ENCODE results near the gene TLCD4. TPM values are rescaled to one million over a fixed set of nuclear protein-coding genes. Genes with fewer than 3 reads are reported as not detected.
"Not testable (repeated sequence)": the region's sequence is repeated elsewhere in the genome, so short reads cannot be mapped to it uniquely, and the experiment has no call there.

The TLCD4 gene
- total RNA-seq, 1 donor from 2014 or later = 2.6 TPM

GRCh38 chr1:95140791-95141190 is 23.6 kb downstream of the TLCD4 start:
- no peaks in the 10 kb centered on the region for H3K9me3 Mint-ChIP-seq (ENCODE audit: low read depth)
- H3K27me3 Mint-ChIP-seq (ENCODE audit: low read depth) = no peaks in the 10 kb centered on the region
- DNase-seq (ENCODE audit: low spot score) = no peak
- no peak for TF ChIP-seq CTCF (IDR thresholded peaks at IDR 0.05)
- no peaks in the 10 kb centered on the region for H3K4me1 Mint-ChIP-seq (ENCODE audit: low read depth)
- no peak overlapping the region for H3K4me3 Mint-ChIP-seq (ENCODE audit: unreplicated experiment)
- no peaks in the 10 kb centered on the region for H3K36me3 Mint-ChIP-seq (ENCODE audit: low read depth)
- H3K27ac Mint-ChIP-seq (ENCODE audit: unreplicated experiment) = no peak overlapping the region

GRCh38 chr1:95145493-95145892 is 28.3 kb downstream of the TLCD4 start:
- Mint-ChIP-seq H3K27me3 (ENCODE audit: low read depth) (no peaks in the 10 kb centered on the region), H3K27ac (ENCODE audit: unreplicated experiment) (no peak overlapping the region), H3K4me1 (ENCODE audit: low read depth) (no peaks in the 10 kb centered on the region), H3K4me3 (ENCODE audit: unreplicated experiment) (no peak overlapping the region), H3K9me3 (ENCODE audit: low read depth) (no peaks in the 10 kb centered on the region), H3K36me3 (ENCODE audit: low read depth) (peaks cover 1% of the 10 kb centered on the region)
- no peak for TF ChIP-seq CTCF (IDR thresholded peaks at IDR 0.05)
- DNase-seq (ENCODE audit: low spot score) = no peak

GRCh38 chr1:95146637-95147036 is 29.5 kb downstream of the TLCD4 start:
- TF ChIP-seq CTCF (IDR thresholded peaks at IDR 0.05) = no peak
- DNase-seq (ENCODE audit: low spot score) = no peak
- Mint-ChIP-seq H3K36me3 (ENCODE audit: low read depth) (peaks cover 1% of the 10 kb centered on the region), H3K4me3 (ENCODE audit: unreplicated experiment) (no peak overlapping the region), H3K4me1 (ENCODE audit: low read depth) (no peaks in the 10 kb centered on the region), H3K27ac (ENCODE audit: unreplicated experiment) (no peak overlapping the region), H3K9me3 (ENCODE audit: low read depth) (no peaks in the 10 kb centered on the region), H3K27me3 (ENCODE audit: low read depth) (no peaks in the 10 kb centered on the region)

- TF ChIP-seq CTCF (IDR thresholded peaks at IDR 0.05) = no peak
- Mint-ChIP-seq H3K27ac (ENCODE audit: unreplicated experiment) (no peak overlapping the region), H3K36me3 (ENCODE audit: low read depth) (peaks cover 1% of the 10 kb centered on the region), H3K4me1 (ENCODE audit: low read depth) (no peaks in the 10 kb centered on the region), H3K9me3 (ENCODE audit: low read depth) (no peaks in the 10 kb centered on the region), H3K4me3 (ENCODE audit: unreplicated experiment) (no peak overlapping the region), H3K27me3 (ENCODE audit: low read depth) (peaks cover 3% of the 10 kb centered on the region)
- no peak for DNase-seq (ENCODE audit: low spot score)
Measured at GRCh38 chr1:95154096-95154495, 36.9 kb downstream of the TLCD4 start.

GRCh38 chr1:95165569-95165968 is 48.4 kb downstream of the TLCD4 start:
- not testable (repeated sequence) for DNase-seq (ENCODE audit: low spot score); H3K27ac Mint-ChIP-seq (ENCODE audit: unreplicated experiment); H3K27me3 Mint-ChIP-seq (ENCODE audit: low read depth); H3K4me3 Mint-ChIP-seq (ENCODE audit: unreplicated experiment)
- Mint-ChIP-seq H3K36me3 (ENCODE audit: low read depth) (peaks cover 13% of the 10 kb centered on the region), H3K4me1 (ENCODE audit: low read depth) (peaks cover 31% of the 10 kb centered on the region), H3K9me3 (ENCODE audit: low read depth) (peaks cover 21% of the 10 kb centered on the region)

Other genes starting within 250 kb of the TLCD4 start
- gene CNN3, start 190.2 kb upstream of the TLCD4 start, total RNA-seq = 188 to 250 TPM (median 242 TPM) in 3 replicates
- 3.8 to 10.9 TPM (median 6.1 TPM) in 3 replicates for gene ALG14, start 44.4 kb upstream of the TLCD4 start, total RNA-seq
- 17.1 to 17.8 TPM (median 17.6 TPM) in 3 replicates for gene RWDD3, start 116.9 kb downstream of the TLCD4 start, total RNA-seq